ENCODE measurements around the gene BEND7. TPM values are rescaled to one million over a fixed set of nuclear protein-coding genes. Genes with fewer than 3 reads are reported as not detected.

The BEND7 gene
- total RNA-seq, result 10 to 100 TPM in 2 of 3 donors, 1 to 10 TPM in 1; 9.9 to 19.3 (median 17.7) TPM

- DNase-seq (ENCODE audit: low spot score in 2 of 2), result no peak
Observed at GRCh38 chr10:13528875-13529713, at the start of gene BEND7. BEND7 (minus strand) TSS chr10:13529014; CDS start chr10:13528533, 481 bp downstream.

GRCh38 chr10:13573960-13574359 lies 45.1 kb upstream of the BEND7 start:
- intact Hi-C loops (cut with DNase I; ENCODE audit: low total_unique reads), result no loop called here
- TF ChIP-seq CTCF (IDR thresholded peaks at IDR 0.05) (no peak), POLR2AphosphoS5 (IDR thresholded peaks at IDR 0.05) (no peak), POLR2A (IDR thresholded peaks at IDR 0.05) (no peak)
- no peak for DNase-seq (ENCODE audit: low spot score in 2 of 2)
- no peak overlapping the region for H3K4me3 ChIP-seq
- H3K36me3 ChIP-seq, result no peaks in the 10 kb centered on the region
- peaks cover 0 to 8% of the 10 kb centered on the region in 2 donors for H3K9me3 ChIP-seq
- H3K27me3 ChIP-seq, result no peaks in the 10 kb centered on the region
- no peak overlapping the region for H3K27ac ChIP-seq
- H3K4me1 ChIP-seq, result no peaks in the 10 kb centered on the region

More at GRCh38 chr10:13528875-13529713, at the start of gene BEND7:
- no peak for TF ChIP-seq POLR2A (IDR thresholded peaks at IDR 0.05)
- TF ChIP-seq CTCF (IDR thresholded peaks at IDR 0.05), result no peak
- no peak for TF ChIP-seq POLR2AphosphoS5 (IDR thresholded peaks at IDR 0.05)
- intact Hi-C loops (cut with DNase I; ENCODE audit: low total_unique reads), result no loop called here
- Histone ChIP-seq H3K9me3 (no peaks in the 10 kb centered on the region), H3K36me3 (no peaks in the 10 kb centered on the region), H3K27ac (peak within 1 kb of the TSS; percentile 75 to 84), H3K27me3 (no peaks in the 10 kb centered on the region), H3K4me3 (peak within 1 kb of the TSS; percentile 56 to 94 (median 72)), H3K4me1 (no peaks in the 10 kb centered on the region)

GRCh38 chr10:13571541-13571940 lies 42.7 kb upstream of the BEND7 start:
- Histone ChIP-seq H3K36me3 (no peaks in the 10 kb centered on the region), H3K4me3 (no peak overlapping the region), H3K27me3 (no peaks in the 10 kb centered on the region), H3K4me1 (no peaks in the 10 kb centered on the region), H3K27ac (no peak overlapping the region), H3K9me3 (peaks cover 0 to 8% of the 10 kb centered on the region in 2 donors)
- DNase-seq (ENCODE audit: low spot score in 2 of 2), result no peak
- no peak for TF ChIP-seq POLR2AphosphoS5 (IDR thresholded peaks at IDR 0.05)
- TF ChIP-seq POLR2A (IDR thresholded peaks at IDR 0.05), result no peak
- intact Hi-C loops (cut with DNase I; ENCODE audit: low total_unique reads), result no loop called here

GRCh38 chr10:13567030-13567429 lies 38.2 kb upstream of the BEND7 start:
- H3K9me3 ChIP-seq, result no peaks in the 10 kb centered on the region
- no peak overlapping the region for H3K27ac ChIP-seq
- no peaks in the 10 kb centered on the region for H3K4me1 ChIP-seq
- DNase-seq (ENCODE audit: low spot score in 2 of 2), result no peak
- no peaks in the 10 kb centered on the region for H3K36me3 ChIP-seq
- intact Hi-C loops (cut with DNase I; ENCODE audit: low total_unique reads), result no loop called here
- TF ChIP-seq CTCF (IDR thresholded peaks at IDR 0.05), result no peak
- TF ChIP-seq POLR2AphosphoS5 (IDR thresholded peaks at IDR 0.05), result no peak
- TF ChIP-seq POLR2A (IDR thresholded peaks at IDR 0.05), result no peak
- no peaks in the 10 kb centered on the region for H3K27me3 ChIP-seq
- no peak overlapping the region for H3K4me3 ChIP-seq

DNA sequence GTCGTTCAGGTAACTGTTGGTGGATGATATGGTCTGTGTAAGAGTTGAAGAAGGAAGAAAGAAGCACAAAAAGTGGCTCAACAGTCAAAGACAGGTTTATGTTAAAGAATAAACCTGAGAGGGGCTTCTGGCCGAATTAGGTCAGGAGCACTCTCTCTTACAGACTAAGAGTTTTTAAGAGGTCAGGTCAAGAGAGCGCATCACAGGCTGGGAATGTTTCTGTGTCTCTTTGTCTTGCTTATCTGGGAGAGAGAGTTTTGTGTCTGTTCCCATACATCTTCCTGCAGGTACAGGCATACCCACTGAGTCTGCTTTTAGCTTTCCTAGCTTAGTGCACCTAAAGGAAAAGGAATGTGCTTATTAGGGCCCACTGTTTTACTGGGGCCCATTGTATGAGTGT lies 35.8 kb upstream of the BEND7 start:
- intact Hi-C loops (cut with DNase I; ENCODE audit: low total_unique reads), result no loop called here
- no peaks in the 10 kb centered on the region for H3K27me3 ChIP-seq
- TF ChIP-seq POLR2A (IDR thresholded peaks at IDR 0.05), result no peak
- TF ChIP-seq POLR2AphosphoS5 (IDR thresholded peaks at IDR 0.05), result no peak
- no peak for TF ChIP-seq CTCF (IDR thresholded peaks at IDR 0.05)
- no peaks in the 10 kb centered on the region for H3K4me1 ChIP-seq
- no peaks in the 10 kb centered on the region for H3K9me3 ChIP-seq
- no peaks in the 10 kb centered on the region for H3K36me3 ChIP-seq
- no peak overlapping the region for H3K27ac ChIP-seq
- no peak overlapping the region for H3K4me3 ChIP-seq
- no peak for DNase-seq (ENCODE audit: low spot score in 2 of 2)
